GM21717 (cell line): ENCODE measurements around the gene ACOT12.

Source experiments
- ATAC-seq: cut with Tn5 transposase; IDR thresholded peaks from one replicate; pipeline ENCODE4 v1.9.1; 2021; ENCODE audit warnings: mild to moderate bottlenecking, moderate library complexity; ENCODE audit not compliant: unreplicated experiment

ACOT12 gene

GRCh38 chr5:81401266-81401665 lies 7.3 kb upstream of the ACOT12 start:
- ATAC-seq: no peak

- ATAC-seq: no peak
These were observed 6.4 kb upstream of the ACOT12 start for GRCh38 chr5:81400375-81400774.

- ATAC-seq: no peak
These were observed 4.8 kb upstream of the ACOT12 start for GRCh38 chr5:81398741-81399140.

DNA sequence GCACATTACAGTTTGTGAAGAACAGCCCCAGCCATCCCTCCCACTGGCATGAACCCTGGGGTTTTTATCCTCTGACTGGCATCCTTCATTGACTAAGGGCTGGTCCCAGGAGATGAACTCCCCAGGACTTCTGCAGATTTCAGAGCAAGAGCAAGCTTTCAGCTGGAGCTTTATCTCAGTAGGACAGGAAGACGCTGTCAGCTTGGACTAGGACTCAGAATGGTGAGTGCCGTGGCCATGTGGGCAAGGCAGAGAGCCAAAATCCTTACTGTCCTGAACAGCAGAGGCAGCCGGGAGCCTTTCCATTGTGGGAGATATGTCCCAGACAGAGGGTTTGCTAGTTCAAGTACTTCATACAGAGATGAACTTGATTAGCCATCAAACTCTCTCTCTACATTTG lies 3.2 kb upstream of the ACOT12 start:
- no peak for ATAC-seq

DNA sequence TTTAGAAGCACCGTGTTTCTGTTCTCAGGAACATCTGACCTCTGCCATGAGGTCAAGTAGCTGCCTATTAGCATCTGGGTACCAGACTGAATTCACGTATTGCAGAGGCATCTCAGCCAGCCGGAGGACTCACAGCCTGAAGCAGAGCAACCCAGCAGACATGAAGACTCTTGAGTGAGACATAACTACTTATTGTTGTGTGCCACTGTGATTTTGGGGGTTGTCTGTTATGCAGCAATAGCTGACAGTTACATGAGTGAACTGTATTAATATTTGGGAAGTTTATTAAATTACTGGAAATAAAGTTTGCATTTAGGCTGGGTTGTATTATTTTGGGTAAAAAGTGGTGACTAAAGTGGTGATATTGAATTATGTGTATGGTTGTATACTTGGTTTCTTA lies 1.3 kb upstream of the ACOT12 start:
- no peak for ATAC-seq

GRCh38 chr5:81393430-81393782 lies 528 bp downstream of the ACOT12 start:
- ATAC-seq: no peak

GRCh38 chr5:81389025-81389424 lies 4.9 kb downstream of the ACOT12 start:
- ATAC-seq: no peak

- no peak for ATAC-seq
These were observed 5.8 kb downstream of the ACOT12 start for GRCh38 chr5:81388169-81388568.

DNA sequence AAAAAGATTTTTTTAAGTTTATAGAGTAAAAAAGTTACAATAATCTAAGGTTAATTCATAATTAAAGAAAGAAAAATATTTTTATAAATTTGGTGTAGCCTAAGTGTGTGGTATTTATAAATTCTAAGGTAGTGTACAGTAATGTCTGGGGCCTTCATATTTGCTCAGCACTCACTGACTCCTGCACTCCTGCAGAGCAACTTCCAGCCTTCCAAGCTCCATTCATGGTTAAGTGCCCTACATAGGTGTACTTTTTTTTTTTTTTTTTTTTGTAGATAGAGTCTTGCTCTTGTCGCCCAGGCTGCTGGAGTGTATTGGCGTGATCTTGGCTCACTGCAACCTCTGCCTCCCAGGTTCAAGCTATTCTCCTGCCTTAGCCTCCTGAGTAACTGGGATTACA lies 10.1 kb downstream of the ACOT12 start:
- no peak for ATAC-seq

DNA sequence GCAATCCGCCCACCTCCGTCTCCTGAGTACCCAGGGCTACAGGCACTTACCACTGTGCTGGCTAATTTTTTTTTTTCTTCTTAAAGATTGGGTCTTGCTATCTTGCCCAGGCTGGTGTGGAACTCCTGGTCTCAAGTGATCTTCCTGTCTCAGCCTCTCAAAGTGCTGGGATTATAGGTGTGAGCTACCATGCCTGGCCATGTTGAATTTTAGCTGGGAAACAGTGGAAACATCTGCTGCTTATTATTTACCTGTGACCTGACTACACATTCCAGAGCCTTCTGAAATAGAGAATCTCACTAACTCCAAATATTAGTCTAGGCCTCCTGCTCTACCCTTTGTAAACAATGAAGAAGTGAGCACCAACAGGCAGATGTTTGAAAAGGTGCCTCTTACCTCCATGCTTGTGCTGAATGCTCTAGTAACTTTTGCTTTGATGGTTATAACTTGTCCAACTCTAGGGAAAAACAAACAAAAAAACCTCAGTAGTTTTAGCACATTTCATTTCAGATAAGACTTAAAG lies 22.5 kb downstream of the ACOT12 start:
- no peak for ATAC-seq

DNA sequence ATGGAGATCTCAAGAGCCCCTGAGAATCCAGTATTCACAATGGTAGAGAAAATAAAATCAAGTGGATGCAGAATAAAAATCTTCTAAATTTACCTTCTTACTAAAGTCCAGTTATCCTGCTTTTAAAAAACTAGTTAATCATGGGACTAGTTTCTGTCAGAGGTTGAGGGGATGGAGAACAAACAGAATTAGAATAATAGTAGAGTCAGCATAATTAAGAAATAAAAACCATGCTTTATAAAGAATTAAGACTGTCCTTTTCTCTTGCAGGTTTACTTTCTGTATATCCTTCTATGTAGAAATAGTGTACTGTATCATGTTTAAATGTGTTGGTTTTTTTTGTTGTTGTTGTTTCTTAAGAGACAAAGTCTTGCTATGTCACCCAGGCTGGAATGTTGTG lies 23.0 kb downstream of the ACOT12 start:
- no peak for ATAC-seq

GRCh38 chr5:81365541-81365940 lies 28.4 kb downstream of the ACOT12 start:
- no peak for ATAC-seq

DNA sequence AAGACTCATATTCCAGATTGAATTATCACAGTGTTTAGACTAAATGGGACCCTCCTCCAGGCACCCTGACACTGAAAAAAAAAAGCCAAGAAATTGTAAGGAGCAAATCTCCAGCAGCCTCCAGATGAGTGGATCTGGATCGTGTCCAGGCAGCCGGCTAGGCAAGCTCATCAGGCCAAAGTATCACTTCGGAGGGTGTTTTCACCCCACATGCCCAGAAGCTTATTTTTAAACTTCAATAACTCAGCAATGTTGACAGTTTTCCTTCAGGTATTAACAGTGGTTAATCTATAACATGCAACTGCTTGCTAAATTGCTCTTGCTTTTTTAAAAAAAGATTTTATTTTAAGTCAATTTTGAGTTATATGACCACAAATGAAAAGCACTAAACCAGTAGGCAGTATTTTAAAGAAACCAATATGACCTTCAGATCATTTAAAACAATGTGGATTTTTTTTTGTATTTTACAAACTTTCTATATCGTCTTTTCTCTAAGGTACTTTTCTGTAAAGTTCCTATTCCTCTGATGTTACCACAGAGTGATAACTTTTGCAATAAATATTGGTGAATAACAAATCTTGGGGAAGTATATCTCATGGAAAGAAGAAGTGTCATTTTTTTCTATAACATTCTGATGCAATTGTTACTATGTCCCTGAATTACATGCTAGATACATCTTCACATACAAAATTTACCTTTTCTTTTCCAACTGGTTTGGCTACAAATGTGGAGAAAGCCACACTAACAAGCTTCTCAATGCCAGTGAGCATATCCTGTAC lies 30.7 kb downstream of the ACOT12 start:
- no peak for ATAC-seq

DNA sequence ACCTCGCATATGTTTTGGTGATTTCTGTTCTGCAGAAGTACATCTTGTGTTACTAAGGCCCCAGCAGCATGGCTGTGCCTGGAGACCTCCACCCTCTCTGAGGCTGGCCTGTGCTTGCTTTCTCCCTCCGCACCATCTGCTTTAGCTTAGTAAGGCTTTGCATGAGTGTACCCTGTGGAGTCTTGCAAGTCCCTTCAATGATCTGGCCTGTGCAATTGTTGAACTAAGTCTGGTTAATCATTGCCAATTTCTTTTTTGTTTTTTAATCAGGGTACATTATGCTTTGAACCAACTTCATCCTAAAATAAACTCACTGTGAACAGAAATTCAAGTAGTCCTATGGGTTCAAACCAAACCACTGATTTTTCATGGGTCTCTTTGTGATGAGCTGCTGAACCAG lies 32.3 kb downstream of the ACOT12 start:
- ATAC-seq: no peak

DNA sequence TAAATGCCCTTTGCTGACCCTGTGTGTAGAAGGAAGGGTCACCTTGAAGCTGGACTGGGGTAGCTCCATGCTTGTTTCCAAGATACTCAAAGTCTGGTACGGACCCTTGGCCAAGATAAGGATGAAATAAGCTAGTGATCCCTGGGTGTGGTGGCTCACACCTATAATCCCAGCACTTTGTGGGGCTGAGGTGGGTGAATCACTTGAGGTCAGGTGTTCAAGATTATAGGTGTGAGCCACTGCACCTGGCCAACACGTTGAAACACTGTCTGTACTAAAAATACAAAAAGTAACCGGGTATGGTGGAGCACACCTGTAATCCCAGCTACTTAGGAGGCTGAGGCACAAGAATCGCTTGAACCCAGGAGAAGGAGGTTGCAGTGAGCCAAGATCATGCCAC lies 33.3 kb downstream of the ACOT12 start:
- no peak for ATAC-seq

GRCh38 chr5:81359881-81360280 lies 34.1 kb downstream of the ACOT12 start:
- no peak for ATAC-seq

DNA sequence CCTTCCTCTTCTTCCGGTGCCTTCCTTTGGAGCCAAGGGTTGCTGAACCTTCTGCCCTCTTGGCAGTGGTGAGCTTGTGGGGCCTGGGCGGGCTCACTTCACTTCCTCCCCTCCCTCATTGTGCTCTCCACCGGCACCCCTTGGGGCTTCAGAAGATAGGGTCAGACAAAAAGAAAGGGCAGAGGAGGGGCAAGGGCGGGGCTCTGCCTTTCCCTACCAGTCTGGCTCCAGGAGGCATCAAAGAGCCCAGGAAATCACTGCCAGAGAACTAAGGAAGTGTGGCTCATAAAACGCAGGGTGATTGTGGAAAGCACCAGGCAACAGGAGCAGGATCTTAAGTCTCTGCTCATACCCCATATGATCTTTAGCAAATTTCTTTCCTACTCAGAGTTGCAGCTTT lies 34.8 kb downstream of the ACOT12 start:
- no peak for ATAC-seq

DNA sequence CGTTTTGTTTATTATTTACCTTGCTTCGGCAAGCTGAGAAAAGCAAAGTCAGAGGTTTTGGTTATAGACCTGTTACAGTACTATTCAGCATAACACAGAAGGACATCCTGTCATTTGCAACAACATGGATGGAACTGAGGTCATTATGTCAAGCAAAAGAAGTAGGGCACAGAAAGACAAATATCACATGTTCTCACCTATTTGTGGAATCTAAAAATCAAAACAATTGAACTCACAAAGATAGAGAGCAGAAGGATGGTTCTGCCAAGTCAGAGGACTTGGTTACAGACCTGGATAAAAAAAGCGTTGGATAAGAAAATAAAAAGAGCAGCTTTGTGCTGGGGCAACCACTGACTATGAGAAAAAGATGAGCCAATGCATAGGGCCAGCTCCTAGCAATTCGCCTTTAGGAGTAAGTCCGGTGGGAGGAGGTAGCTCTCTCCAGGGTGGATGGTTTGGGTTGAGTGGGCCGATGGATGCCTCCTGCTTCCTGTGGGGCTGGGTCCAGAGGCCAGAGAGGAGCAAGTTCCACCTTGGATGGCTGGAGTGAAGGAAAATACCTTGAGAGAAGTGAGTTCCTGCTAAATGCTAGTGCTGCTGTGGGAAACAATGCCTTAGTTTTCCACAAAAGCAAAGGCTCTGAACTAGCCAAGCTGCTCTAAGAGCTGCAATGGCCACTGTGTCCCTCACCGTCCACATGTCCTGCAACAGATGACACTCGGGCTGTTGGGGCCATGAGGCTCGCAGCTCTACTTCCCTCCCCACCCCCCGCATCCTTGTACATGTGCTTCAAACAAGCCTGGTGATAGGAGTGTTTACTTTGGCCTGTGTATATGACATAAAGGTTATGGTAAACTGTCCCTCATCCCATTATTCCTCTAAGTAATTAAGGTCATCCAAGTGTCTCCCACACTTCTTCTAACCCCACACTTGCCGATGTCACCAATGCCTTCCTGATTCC lies 38.4 kb downstream of the ACOT12 start:
- ATAC-seq: no peak

GRCh38 chr5:81354093-81354492 lies 39.8 kb downstream of the ACOT12 start:
- ATAC-seq: no peak

DNA sequence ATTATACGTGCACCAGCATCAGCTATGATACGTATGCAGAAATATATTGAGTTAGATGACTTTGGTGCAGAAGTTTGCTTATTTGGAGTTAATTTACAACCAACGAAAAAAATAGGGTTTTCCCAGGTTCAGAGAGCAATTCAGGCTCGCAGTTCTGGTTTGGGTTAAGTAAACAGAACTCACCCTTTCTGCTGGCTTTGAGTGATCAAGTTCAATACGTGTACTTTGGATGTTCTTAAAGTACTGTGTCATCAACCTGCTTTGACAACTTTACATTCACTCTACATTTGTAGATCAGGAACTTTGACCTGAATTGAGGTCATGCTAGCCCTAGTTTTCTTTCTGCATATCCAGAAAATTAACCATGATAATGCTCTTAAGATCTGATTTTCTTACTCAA lies 40.7 kb downstream of the ACOT12 start:
- no peak for ATAC-seq

- no peak for ATAC-seq
These were observed 43.4 kb downstream of the ACOT12 start for GRCh38 chr5:81350507-81350906.

DNA sequence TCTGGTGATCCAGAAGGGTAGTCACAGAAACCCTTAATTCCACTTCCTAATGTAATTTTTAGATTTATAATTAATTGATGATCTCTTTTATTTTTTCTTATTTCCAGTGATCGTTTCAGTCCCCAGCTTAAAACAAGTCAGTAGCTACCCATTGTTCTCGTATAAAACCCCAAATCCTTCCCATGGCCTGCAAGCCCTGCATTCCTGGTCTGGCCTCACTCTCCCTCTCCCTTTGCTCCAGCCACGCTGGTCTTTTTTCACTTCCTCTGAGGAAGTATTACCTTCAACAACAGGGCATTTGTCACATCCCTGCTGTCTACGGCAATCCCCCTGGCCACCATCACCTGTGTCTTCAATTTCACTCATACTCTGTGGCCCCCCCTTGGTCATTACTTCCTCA lies 44.8 kb downstream of the ACOT12 start:
- ATAC-seq: no peak
